Activated naive CD4-positive, alpha-beta T cell treated with anti-CD3 and anti-CD28 coated beads, Interleukin-2, amount 10 ng/mL, durations not matched to agents 7 days and 5 days (primary cell): ENCODE measurements around the gene FUOM.
A peak's percentile ranks its signal among the peaks of the same experiment; 100 is the strongest.
"Not testable (repeated sequence)": the region's sequence is repeated elsewhere in the genome, so short reads cannot be mapped to it uniquely, and the experiment has no call there.

Experiments
- CTCF ChIA-PET: fragments of 350-600 bp; sonication (Branson Sonifier 250); formaldehyde crosslinking; loops from one replicate; lab custom pipeline; 2021; ENCODE audit warnings: antibody characterized with exemption; lab: Charles Lee
- DNase-seq: peaks from one replicate; pipeline ENCODE4 v3.0.0-alpha.2; 2020
- H3K27ac Mint-ChIP-seq: one replicate; pipeline ENCODE4 v1.8.0; 2021; ENCODE audit warnings: mild to moderate bottlenecking, moderate library complexity, mixed read lengths
- H3K27me3 Mint-ChIP-seq: one replicate; pipeline ENCODE4 v1.8.0; 2021; ENCODE audit warnings: mild to moderate bottlenecking, mixed read lengths
- H3K36me3 Mint-ChIP-seq: one replicate; pipeline ENCODE4 v1.8.0; 2021; ENCODE audit warnings: mixed read lengths
- H3K4me1 Mint-ChIP-seq: one replicate; pipeline ENCODE4 v1.8.0; 2021; ENCODE audit warnings: mixed read lengths
- H3K4me3 Mint-ChIP-seq: one replicate; pipeline ENCODE4 v1.8.0; 2021; ENCODE audit warnings: mild to moderate bottlenecking, moderate library complexity, mixed read lengths
- H3K9me3 Mint-ChIP-seq: one replicate; pipeline ENCODE4 v1.8.0; 2021; ENCODE audit warnings: mixed read lengths

The FUOM gene

DNA sequence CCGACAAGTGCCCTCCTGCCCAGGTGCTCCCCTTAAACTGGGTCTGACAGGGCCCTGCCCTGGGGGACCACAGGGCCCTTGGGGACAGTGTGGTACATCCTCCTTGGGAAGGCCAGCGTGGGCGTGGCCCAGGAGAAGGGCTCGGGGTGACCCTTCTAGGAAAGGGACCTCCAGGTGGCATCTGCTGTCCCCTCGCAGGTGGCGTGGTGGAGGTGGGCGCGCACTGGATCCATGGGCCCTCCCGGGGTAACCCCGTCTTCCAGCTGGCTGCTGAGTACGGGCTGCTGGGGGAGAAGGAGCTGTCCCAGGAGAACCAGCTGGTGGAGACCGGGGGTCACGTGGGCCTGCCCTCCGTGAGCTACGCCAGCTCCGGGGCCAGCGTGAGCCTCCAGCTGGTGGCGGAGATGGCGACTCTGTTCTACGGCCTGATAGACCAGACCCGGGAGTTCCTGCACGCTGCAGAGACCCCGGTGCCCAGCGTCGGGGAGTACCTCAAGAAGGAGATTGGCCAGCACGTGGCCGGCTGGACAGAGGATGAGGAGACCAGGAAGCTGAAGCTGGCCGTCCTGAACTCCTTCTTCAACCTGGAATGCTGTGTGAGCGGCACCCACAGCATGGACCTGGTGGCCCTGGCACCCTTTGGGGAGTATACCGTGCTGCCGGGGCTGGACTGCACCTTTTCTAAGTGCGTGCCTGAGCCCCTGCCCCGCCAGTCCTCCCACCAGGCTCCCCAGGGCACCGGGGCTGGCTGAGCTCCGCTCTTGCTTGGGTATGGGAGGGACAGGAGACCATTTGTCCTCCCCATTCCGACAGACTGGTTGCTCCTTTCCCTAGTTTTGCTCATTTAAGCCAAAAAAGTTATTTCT, 22.2 kb upstream of the FUOM start:
- Mint-ChIP-seq H3K4me1 (peaks cover 3% of the 10 kb centered on the region), H3K9me3 (no peaks in the 10 kb centered on the region), H3K27ac (no peak overlapping the region), H3K4me3 (peak overlapping the region; percentile 67), H3K27me3 (peaks cover 43% of the 10 kb centered on the region), H3K36me3 (peaks cover 2% of the 10 kb centered on the region)
- CTCF ChIA-PET: no interaction called here
- no peak for DNase-seq

DNA sequence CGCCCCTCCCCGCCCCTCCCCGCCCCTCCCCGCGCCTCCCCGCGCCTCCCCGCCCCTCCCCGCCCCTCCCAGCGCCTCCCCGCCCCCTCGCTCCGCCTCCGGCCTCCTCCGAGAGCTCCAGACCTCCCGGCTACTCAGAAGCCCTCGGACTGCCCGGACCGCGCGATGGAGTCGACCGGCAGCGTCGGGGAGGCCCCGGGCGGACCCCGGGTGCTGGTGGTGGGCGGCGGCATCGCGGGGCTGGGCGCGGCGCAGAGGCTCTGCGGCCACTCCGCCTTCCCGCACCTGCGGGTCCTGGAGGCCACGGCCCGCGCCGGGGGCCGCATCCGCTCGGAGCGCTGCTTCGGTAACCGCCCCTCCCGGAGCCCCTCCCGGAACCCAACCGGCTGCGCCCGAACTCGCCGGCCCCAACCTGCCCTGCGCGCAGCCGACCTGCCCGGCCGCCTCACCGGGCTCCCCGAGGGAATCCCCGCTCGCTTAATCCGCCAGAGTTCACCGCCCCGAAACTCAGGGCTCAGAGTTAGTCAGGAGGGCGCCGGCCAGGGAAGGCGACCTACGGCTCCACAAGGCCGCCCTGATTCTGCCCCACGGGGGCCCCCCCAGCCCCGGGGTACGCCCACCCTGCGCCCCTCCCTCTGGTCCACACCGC, 21.5 kb upstream of the FUOM start, which contains the start of gene PAOX:
PAOX (plus strand) TSS at position 111 of the 649 bp plus-strand sequence; CDS start at position 166, 55 bp downstream.
- peaks cover 8% of the 10 kb centered on the region for H3K4me1 Mint-ChIP-seq
- H3K27ac Mint-ChIP-seq: no peak within 1 kb of the TSS
- H3K9me3 Mint-ChIP-seq: no peaks in the 10 kb centered on the region
- peak; percentile 72 for DNase-seq
- peak within 1 kb of the TSS; percentile 78 for H3K4me3 Mint-ChIP-seq
- peaks cover 46% of the 10 kb centered on the region for H3K27me3 Mint-ChIP-seq
- CTCF ChIA-PET: no interaction called here
- H3K36me3 Mint-ChIP-seq: no peaks in the 10 kb centered on the region

DNA sequence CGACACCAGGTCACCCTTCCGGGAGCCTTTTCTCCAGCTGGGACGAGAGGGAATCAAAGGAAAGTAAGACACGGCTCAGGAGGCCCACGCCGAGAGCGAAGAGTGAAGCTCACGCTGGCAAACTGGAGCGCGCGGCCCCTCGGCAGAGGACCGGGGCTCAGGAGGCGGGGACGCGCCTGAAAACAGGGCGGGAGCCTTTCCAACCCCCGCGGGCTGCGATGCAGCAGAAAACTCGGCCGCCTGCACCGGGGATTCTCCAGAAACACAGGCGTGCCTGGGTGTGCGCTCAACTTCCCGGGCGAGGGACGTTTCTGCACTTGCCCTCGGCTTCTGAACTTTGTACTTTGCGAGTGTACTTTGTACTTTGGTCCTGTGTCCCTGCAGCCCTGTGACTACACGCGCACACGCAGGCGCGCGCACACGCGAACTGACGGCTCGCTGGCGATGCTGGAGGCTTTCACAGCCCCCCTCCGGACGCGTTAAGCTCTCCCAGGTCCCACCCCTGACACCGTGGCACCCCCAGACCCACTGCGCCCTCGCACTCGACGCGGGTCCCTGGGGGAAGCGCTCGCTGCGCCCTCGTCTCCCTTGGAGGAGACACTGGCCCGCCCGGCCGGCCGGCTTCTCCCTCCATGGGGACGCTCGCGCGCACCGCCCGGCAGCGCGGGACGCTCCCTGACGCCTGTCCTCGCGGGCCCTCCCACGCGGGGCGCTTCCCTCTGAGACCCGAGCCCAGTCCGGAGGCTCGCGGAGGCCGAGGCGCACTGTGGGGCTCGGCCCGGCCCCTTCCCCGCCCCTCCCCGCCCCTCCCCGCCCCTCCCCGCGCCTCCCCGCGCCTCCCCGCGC, 20.7 kb upstream of the FUOM start:
- H3K36me3 Mint-ChIP-seq: no peaks in the 10 kb centered on the region
- peaks cover 11% of the 10 kb centered on the region for H3K4me1 Mint-ChIP-seq
- H3K4me3 Mint-ChIP-seq: peak overlapping the region; percentile 78
- peaks cover 46% of the 10 kb centered on the region for H3K27me3 Mint-ChIP-seq
- H3K9me3 Mint-ChIP-seq: no peaks in the 10 kb centered on the region
- peak; percentile 75 for DNase-seq
- CTCF ChIA-PET: interaction anchor here (0.8 kb wide), 1 partner anchor 9 kb away, joined by 3 read pairs; no protein-coding TSS in a partner anchor
- H3K27ac Mint-ChIP-seq: no peak overlapping the region

DNA sequence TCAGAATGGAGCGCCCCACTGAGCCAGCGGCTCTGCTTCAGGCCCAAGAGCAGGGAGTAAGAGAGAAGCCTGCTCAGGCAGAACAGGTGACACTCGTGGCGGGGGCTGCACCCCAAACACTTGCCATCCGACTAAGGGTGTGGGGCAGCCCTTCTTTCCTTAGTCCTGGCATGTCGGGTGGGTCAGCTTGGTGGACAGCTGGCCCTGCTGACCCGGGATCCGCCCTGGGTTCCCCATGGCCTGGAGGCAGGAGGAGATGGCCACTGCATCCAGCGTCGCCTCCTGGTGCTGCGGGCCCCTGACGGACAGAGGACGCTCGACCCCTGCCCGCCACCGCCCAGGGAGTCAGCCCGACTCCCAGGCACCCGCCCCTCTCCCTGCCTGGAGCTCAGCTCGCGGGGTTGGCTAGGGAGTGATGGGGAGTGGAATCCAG, 20.0 kb upstream of the FUOM start:
- CTCF ChIA-PET: interaction anchor here (0.8 kb wide), 1 partner anchor 9 kb away, joined by 3 read pairs; no protein-coding TSS in a partner anchor
- H3K9me3 Mint-ChIP-seq: no peaks in the 10 kb centered on the region
- H3K4me1 Mint-ChIP-seq: peaks cover 11% of the 10 kb centered on the region
- DNase-seq: no peak
- H3K36me3 Mint-ChIP-seq: no peaks in the 10 kb centered on the region
- H3K27ac Mint-ChIP-seq: no peak overlapping the region
- peaks cover 46% of the 10 kb centered on the region for H3K27me3 Mint-ChIP-seq
- peak overlapping the region; percentile 78 for H3K4me3 Mint-ChIP-seq

DNA sequence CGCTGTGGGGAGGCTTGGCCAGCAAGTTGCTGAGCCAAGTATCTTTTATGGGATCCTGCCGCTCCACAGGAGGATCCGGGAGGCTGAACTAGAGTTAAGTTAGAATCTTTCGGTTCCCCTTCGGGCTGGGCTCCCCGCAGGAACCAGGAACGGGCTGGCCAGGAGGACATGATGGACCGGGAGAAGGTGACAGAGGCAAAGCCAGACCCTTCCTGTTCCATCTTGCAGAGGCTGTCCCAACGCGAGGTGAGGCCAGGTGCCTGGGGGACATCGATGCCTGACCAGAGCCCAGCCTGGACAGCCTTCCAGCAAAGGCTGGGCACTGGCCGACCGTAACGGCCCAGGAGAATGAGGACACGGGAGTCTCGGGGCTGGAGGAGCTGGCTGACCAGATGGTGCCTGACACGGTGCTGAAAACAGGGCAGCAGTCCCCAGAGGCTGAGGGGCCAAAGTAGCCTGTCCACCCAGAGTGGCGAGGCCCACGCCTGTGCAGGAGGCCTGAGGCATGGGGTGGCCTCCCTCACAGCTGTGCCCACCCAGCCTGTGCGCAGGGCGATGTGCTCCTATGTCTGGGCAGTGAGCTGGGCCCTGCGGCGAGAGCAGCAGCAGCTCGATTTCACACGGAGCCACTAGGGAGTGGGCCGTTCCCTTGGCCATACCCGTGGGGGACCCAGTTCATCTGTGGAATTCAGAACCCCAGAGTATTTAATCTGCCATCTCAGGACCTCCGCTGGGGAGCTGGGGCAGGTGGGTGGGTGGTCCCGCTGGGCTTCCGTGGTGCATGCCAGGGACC, 19.4 kb upstream of the FUOM start:
- peaks cover 46% of the 10 kb centered on the region for H3K27me3 Mint-ChIP-seq
- H3K36me3 Mint-ChIP-seq: no peaks in the 10 kb centered on the region
- H3K4me1 Mint-ChIP-seq: peaks cover 12% of the 10 kb centered on the region
- no peak for DNase-seq
- CTCF ChIA-PET: no interaction called here
- H3K4me3 Mint-ChIP-seq: peak overlapping the region; percentile 54
- no peak overlapping the region for H3K27ac Mint-ChIP-seq
- H3K9me3 Mint-ChIP-seq: no peaks in the 10 kb centered on the region

DNA sequence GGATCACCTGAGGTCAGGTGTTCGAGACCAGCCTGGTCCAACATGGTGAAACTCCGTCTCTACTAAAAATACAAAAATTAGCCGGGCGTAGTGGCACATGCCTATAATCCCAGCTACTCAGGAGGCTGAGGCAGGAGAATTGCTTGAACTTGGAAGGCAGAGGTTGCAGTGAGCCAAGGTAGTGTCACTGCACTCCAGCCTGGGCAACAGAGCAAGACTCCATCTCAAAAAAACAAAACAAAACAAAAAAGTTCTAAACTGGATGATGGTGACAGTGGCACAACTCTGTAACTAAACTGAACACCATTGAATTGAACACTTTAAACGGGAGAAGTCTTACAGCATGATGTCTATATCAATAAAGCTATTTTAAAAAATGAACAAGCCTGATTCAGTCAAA, 18.4 kb upstream of the FUOM start:
- H3K36me3 Mint-ChIP-seq, DNase-seq, H3K27ac Mint-ChIP-seq, H3K9me3 Mint-ChIP-seq: not testable (repeated sequence)
- H3K4me3 Mint-ChIP-seq: peak overlapping the region; percentile 49
- CTCF ChIA-PET: interaction anchor here (1.0 kb wide), 1 partner anchor 11 kb away, joined by 4 read pairs; no protein-coding TSS in a partner anchor
- peaks cover 44% of the 10 kb centered on the region for H3K27me3 Mint-ChIP-seq
- H3K4me1 Mint-ChIP-seq: peaks cover 19% of the 10 kb centered on the region

DNA sequence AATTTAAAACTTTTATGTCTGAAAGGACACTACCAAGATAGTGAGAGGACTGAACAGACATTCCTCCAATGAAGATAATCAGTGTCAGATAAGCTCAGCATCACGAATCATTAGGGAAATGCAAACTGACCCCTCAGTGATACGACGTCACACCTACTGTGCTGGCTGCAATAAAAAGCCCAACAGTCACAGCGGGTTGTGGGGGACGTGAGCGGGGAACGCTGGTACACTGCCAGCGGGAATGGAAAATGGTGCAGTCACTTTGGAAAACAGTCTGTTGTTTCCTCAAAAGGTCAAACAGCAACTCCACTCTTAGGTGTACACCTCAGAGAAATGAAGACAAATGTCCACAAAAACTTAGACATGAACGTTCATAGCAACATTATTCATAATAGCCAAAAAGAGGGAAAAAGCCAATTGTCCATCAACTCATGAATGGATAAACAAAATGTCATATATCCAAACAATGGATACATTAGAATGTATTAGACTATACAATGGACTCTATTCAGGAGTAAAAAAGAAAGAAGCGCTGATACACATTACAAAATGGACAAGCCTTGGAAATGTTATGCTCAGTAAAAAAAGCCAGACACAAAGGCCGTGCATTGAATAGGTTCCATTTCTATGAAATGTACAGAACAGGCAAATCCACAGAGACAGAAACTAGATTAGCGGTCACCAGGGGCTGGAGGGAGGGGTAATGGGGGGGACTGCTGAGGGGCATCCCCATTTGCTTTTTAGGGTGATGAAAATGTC, 17.7 kb upstream of the FUOM start:
- Mint-ChIP-seq H3K4me1 (peaks cover 19% of the 10 kb centered on the region), H3K9me3 (no peaks in the 10 kb centered on the region), H3K36me3 (peaks cover under 1% of the 10 kb centered on the region), H3K27me3 (peaks cover 38% of the 10 kb centered on the region), H3K27ac (no peak overlapping the region), H3K4me3 (peak overlapping the region; percentile 15)
- CTCF ChIA-PET: interaction anchor here (1.0 kb wide), 1 partner anchor 12 kb away, joined by 4 read pairs; no protein-coding TSS in a partner anchor
- DNase-seq: no peak

DNA sequence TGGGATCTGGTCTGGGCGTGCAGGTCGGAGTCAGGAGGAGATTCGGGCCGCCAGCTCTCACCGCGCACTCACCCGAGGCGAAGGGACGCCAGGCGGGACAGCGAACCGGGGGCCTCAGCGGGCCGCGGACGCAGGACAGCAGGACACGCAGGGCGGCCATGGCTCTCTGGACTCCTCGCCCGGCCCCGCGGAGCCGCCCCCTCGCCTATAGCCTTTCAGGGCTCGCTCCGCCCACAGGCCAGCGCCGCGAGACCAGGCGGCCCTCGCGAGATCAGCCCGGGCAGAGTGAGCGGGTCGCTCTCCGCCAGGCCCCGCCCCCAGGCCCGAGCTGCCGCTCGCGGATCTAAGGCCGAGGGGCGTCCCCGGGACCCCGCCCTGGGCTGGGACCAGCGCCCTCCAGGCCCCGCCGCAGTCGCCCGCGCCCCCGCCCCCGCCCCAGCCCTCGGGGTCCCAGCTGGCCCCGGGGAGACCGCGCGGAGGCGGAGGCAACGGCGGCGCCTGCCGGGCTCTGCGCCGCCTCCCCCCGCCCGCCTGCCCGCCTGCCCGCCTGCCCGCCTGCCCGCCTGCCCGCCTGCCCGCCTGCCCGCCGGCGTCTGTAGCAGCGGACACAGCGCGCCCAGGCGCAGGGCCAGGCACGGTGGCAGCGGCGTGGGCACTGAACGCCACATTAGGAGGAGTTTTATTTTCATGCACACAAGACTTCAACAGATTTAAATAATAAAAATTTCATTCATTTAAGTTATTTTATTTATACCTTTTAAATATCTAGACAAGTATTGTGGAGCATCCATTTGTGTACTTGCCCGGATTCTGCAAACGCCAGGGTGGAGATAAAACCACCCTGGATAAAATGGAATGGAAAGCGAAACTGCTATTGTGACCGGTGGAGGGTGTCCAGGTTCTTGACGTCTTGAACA, 15.6 kb upstream of the FUOM start, which contains the start of gene ECHS1:
ECHS1 (minus strand) TSS at position 181 of the 917 bp plus-strand sequence; CDS start at position 160, 21 bp downstream.
- H3K4me1 Mint-ChIP-seq: peaks cover 19% of the 10 kb centered on the region
- H3K36me3 Mint-ChIP-seq: peaks cover 7% of the 10 kb centered on the region
- peaks cover 28% of the 10 kb centered on the region for H3K27me3 Mint-ChIP-seq
- CTCF ChIA-PET: interaction anchor here (0.6 kb wide), 1 partner anchor 44 kb away, joined by 3 read pairs; no protein-coding TSS in a partner anchor
- DNase-seq: peak; percentile 96
- H3K9me3 Mint-ChIP-seq: no peaks in the 10 kb centered on the region
- peak within 1 kb of the TSS; percentile 85 for H3K27ac Mint-ChIP-seq
- peak within 1 kb of the TSS; percentile 75 for H3K4me3 Mint-ChIP-seq

DNA sequence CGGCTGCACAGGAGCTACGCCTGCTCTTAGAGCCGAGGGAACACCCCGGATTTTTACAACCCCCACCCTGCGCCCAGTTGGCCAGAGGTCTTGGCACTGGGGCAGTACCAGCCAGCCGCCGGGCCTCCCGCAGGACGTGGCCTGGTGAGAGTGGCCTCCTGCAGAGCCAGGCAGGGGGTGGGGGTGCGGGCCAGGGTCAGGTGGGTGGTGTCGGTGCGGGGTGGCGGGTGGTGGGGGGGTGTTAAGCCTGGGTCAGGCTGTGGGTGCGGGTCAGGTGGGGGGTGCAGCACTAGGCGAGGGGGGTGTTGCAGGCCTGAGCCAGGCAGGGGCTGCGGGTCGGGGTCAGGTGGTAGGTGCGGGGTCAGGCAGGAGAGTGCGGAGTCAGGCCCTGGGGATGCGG, 14.7 kb upstream of the FUOM start:
- Mint-ChIP-seq H3K4me3 (peak overlapping the region; percentile 75), H3K27ac (no peak overlapping the region), H3K27me3 (peaks cover 24% of the 10 kb centered on the region), H3K9me3 (no peaks in the 10 kb centered on the region), H3K36me3 (peaks cover 12% of the 10 kb centered on the region), H3K4me1 (peaks cover 19% of the 10 kb centered on the region)
- DNase-seq: no peak
- CTCF ChIA-PET: no interaction called here

DNA sequence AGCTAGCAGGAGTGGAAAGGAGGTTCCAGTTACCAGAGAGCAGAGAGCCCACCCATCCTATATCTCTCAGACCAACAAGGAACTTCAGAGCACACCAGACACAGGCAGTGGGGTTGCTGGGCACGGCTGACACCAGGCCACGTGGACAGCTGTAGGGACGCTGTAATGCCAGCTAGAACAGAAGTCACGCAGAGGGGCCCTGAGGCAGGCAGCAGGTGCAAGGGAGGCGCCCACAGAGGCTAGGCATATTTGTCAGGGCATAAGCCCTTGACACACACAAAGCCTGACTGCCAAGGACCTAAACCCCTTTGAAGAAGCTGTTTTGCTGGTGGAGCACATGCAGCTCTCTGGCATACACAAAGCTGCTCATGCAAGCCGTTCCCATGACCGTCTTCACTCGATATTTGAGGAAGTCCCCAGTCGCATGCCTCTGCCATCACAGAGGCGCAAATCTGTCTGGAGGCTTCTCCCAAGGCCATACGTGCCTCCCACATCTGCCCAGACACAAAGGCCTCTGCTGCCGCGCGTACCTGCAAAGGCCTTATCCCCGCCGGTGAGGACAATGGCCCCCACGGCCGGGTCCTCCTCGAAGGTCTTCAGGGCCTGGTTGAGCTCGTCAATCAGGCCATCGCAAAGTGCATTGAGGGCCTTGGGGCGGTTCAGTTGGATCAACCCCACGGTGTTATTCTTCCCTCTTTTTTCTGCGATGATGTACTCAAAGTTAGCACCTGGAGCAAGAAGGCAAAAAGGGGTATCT, 12.4 kb upstream of the FUOM start:
- peaks cover 13% of the 10 kb centered on the region for H3K36me3 Mint-ChIP-seq
- H3K4me1 Mint-ChIP-seq: peaks cover 16% of the 10 kb centered on the region
- peaks cover 6% of the 10 kb centered on the region for H3K27me3 Mint-ChIP-seq
- H3K4me3 Mint-ChIP-seq: peak overlapping the region; percentile 36
- no peak for DNase-seq
- CTCF ChIA-PET: interaction anchor here (2.6 kb wide), 1 partner anchor 41 kb away, joined by 9 read pairs; no protein-coding TSS in a partner anchor
- H3K9me3 Mint-ChIP-seq: no peaks in the 10 kb centered on the region
- no peak overlapping the region for H3K27ac Mint-ChIP-seq

DNA sequence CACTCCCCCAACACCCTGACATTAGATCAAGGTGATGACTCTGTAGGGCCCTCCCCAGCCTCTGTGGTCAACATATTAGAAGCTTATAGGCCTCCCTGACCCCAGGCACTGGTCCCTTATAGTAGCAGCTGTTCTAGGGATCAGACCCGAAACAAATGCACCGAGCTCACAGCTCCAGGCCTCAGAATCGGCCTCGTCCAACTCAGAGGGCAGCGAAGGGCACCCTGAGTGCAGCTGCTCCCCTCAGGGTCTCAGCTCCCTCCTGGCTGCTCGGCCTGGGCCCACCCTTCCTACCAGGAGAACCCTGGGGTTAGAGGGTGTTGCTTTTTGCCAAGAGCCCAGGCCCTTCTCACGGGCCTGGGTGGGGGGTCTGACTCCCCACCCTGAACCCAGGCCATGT, 10.3 kb upstream of the FUOM start:
- H3K4me3 Mint-ChIP-seq: no peak overlapping the region
- DNase-seq: no peak
- peaks cover 19% of the 10 kb centered on the region for H3K36me3 Mint-ChIP-seq
- H3K4me1 Mint-ChIP-seq: peaks cover 8% of the 10 kb centered on the region
- no peaks in the 10 kb centered on the region for H3K9me3 Mint-ChIP-seq
- CTCF ChIA-PET: no interaction called here
- no peaks in the 10 kb centered on the region for H3K27me3 Mint-ChIP-seq
- no peak overlapping the region for H3K27ac Mint-ChIP-seq
